ENCODE results near the gene ATP8A2. TPM values are rescaled to one million over a fixed set of nuclear protein-coding genes. Genes with fewer than 3 reads are reported as not detected.

The ATP8A2 gene
- total RNA-seq, 1 experiment from 2014 or later: not detected

GRCh38 chr13:25682276-25682675, 310.5 kb downstream of the ATP8A2 start:
- H3K36me3 ChIP-seq (ENCODE audit: low read depth): no peaks in the 10 kb centered on the region
- DNase-seq: no peak
- ChIA-PET CTCF (no interaction called here), POLR2A (ENCODE audit: unreplicated experiment) (no interaction called here)
- no peaks in the 10 kb centered on the region for H3K9me3 ChIP-seq (ENCODE audit: insufficient read depth, low read depth)
- H3F3A ChIP-seq (ENCODE audit: insufficient read depth, low read depth): no peaks in the 10 kb centered on the region
- peaks cover 71% of the 10 kb centered on the region for H3K27me3 ChIP-seq (ENCODE audit: insufficient read depth, low read depth)
- H3K9me2 ChIP-seq (ENCODE audit: insufficient read depth): no peaks in the 10 kb centered on the region
- TF ChIP-seq, protein P1, sequence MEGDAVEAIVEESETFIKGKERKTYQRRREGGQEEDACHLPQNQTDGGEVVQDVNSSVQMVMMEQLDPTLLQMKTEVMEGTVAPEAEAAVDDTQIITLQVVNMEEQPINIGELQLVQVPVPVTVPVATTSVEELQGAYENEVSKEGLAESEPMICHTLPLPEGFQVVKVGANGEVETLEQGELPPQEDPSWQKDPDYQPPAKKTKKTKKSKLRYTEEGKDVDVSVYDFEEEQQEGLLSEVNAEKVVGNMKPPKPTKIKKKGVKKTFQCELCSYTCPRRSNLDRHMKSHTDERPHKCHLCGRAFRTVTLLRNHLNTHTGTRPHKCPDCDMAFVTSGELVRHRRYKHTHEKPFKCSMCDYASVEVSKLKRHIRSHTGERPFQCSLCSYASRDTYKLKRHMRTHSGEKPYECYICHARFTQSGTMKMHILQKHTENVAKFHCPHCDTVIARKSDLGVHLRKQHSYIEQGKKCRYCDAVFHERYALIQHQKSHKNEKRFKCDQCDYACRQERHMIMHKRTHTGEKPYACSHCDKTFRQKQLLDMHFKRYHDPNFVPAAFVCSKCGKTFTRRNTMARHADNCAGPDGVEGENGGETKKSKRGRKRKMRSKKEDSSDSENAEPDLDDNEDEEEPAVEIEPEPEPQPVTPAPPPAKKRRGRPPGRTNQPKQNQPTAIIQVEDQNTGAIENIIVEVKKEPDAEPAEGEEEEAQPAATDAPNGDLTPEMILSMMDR (conservative IDR thresholded peaks at IDR 0.05): no peak
- no peak for TF ChIP-seq EZH2 (IDR thresholded peaks at IDR 0.05; ENCODE audit: low read depth)
- no TSS peak for BruUV-seq (replicated peaks)
- no peak overlapping the region for H3K4me3 ChIP-seq
- intact Hi-C loops (cut with micrococcal nuclease; ENCODE audit: unreplicated experiment): no loop called here
- no peaks in the 10 kb centered on the region for H4K20me1 ChIP-seq (ENCODE audit: insufficient read depth)
- no peaks in the 10 kb centered on the region for H3K79me2 ChIP-seq (ENCODE audit: low read depth)
- H3K4me2 ChIP-seq: no peak overlapping the region
- H3K4me1 ChIP-seq (replicated peaks; ENCODE audit: insufficient read depth): no peaks in the 10 kb centered on the region
- no peak overlapping the region for H2AFZ ChIP-seq
- no peak overlapping the region for H3K27ac ChIP-seq

DNA sequence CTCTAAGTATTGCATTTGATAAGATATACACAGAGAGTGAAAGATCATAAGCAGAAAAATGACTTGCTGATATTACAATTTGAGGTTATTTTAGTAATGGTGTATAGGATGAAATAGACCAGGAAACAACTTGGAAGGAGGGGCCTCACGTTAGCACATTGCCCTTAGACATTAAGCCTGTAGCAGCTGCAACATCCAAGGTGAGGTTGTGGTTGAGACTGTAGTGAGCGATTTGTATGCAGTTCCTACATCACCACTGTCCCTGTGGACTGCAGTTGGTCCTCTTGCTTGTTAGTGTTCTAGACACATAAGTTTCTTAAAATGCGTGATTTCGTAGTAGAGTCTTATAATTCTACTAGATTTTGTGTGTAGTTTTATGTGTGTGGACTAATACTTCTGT, 311.3 kb downstream of the ATP8A2 start:
- no peak overlapping the region for H2AFZ ChIP-seq
- no peak overlapping the region for H3K27ac ChIP-seq
- no TSS peak for BruUV-seq (replicated peaks)
- intact Hi-C loops (cut with micrococcal nuclease; ENCODE audit: unreplicated experiment): no loop called here
- no peak for DNase-seq
- no peaks in the 10 kb centered on the region for H3K4me1 ChIP-seq (replicated peaks; ENCODE audit: insufficient read depth)
- H3K9me3 ChIP-seq (ENCODE audit: insufficient read depth, low read depth): no peaks in the 10 kb centered on the region
- no peaks in the 10 kb centered on the region for H3F3A ChIP-seq (ENCODE audit: insufficient read depth, low read depth)
- CTCF ChIA-PET: no interaction called here
- no peak overlapping the region for H3K4me3 ChIP-seq
- POLR2A ChIA-PET (ENCODE audit: unreplicated experiment): no interaction called here
- H4K20me1 ChIP-seq (ENCODE audit: insufficient read depth): no peaks in the 10 kb centered on the region
- no peaks in the 10 kb centered on the region for H3K36me3 ChIP-seq (ENCODE audit: low read depth)
- TF ChIP-seq, protein P1 (conservative IDR thresholded peaks at IDR 0.05): no peak
- TF ChIP-seq EZH2 (IDR thresholded peaks at IDR 0.05; ENCODE audit: low read depth): no peak
- no peaks in the 10 kb centered on the region for H3K9me2 ChIP-seq (ENCODE audit: insufficient read depth)
- no peak overlapping the region for H3K4me2 ChIP-seq
- H3K27me3 ChIP-seq (ENCODE audit: insufficient read depth, low read depth): peaks cover 76% of the 10 kb centered on the region
- no peaks in the 10 kb centered on the region for H3K79me2 ChIP-seq (ENCODE audit: low read depth)

DNA sequence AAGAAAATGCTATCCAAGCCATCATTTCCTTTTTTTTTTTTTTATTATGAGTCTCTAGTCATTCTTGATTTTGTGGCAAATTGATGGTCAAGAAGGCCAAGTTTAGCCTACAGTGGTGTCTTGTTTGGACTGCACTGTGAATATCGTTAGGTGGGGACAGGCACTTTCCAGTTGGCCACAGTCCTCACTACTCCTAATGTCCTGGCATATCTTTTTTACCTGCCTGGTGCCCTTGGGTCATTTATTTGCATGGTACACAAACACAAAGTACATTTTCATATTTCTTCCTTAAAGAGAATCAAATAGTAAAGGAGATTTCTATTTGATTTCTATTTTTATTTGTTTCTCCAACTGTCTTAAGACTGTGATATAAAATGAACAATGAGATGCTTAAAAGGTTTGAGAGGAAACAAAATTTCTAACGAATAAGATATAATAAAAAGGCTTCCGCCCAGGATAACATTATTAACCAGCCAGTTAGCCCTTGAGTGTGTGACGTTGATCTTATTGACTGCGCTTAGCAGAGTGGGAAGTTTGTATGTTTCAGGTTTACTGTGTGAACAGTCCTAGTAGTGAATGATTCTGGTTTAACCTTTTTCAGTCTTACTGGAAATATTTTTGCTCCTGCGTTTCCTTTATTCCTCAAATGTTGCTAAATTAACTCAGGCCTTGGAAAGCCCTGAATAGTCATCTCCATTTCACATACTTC, 312.0 kb downstream of the ATP8A2 start:
- Histone ChIP-seq H3K9me3 (ENCODE audit: insufficient read depth, low read depth) (no peaks in the 10 kb centered on the region), H3K79me2 (ENCODE audit: low read depth) (no peaks in the 10 kb centered on the region), H3K4me1 (replicated peaks; ENCODE audit: insufficient read depth) (no peaks in the 10 kb centered on the region), H3K36me3 (ENCODE audit: low read depth) (no peaks in the 10 kb centered on the region), H3K27ac (no peak overlapping the region), H3K9me2 (ENCODE audit: insufficient read depth) (no peaks in the 10 kb centered on the region), H3K4me3 (no peak overlapping the region), H3K27me3 (ENCODE audit: insufficient read depth, low read depth) (peaks cover 83% of the 10 kb centered on the region), H3F3A (ENCODE audit: insufficient read depth, low read depth) (no peaks in the 10 kb centered on the region), H3K4me2 (no peak overlapping the region), H2AFZ (no peak overlapping the region), H4K20me1 (ENCODE audit: insufficient read depth) (no peaks in the 10 kb centered on the region)
- ChIA-PET CTCF (no interaction called here), POLR2A (ENCODE audit: unreplicated experiment) (no interaction called here)
- BruUV-seq (replicated peaks): no TSS peak
- TF ChIP-seq, protein P1 (conservative IDR thresholded peaks at IDR 0.05): no peak
- no peak for TF ChIP-seq EZH2 (IDR thresholded peaks at IDR 0.05; ENCODE audit: low read depth)
- intact Hi-C loops (cut with micrococcal nuclease; ENCODE audit: unreplicated experiment): no loop called here
- DNase-seq: no peak
